ENCODE measurements around the gene TRAF3IP1.

Gene TRAF3IP1

DNA sequence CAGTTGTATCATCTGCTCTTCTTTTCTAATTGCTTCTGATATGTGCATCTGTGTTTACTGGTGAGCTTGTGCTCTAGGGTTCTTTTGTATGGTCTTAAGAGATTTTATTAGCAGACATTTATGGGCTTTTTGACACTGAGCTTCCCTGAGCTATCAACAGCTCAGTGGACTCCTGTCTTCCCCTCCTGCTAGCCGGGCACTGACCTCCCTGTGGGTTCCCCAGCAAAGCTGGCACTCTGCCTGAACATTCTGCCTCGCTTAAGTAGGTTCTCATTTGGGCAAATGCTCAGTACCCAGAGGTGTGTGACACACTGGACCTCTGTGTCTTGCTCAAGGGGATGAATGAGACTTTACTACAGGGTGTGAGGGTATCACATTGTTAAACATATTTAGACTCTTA lies 15.8 kb downstream of the TRAF3IP1 start:
- DNase-seq (ENCODE audit: insufficient read length, low spot score) = no peak
- FAIRE-seq = peak; percentile 28

DNA sequence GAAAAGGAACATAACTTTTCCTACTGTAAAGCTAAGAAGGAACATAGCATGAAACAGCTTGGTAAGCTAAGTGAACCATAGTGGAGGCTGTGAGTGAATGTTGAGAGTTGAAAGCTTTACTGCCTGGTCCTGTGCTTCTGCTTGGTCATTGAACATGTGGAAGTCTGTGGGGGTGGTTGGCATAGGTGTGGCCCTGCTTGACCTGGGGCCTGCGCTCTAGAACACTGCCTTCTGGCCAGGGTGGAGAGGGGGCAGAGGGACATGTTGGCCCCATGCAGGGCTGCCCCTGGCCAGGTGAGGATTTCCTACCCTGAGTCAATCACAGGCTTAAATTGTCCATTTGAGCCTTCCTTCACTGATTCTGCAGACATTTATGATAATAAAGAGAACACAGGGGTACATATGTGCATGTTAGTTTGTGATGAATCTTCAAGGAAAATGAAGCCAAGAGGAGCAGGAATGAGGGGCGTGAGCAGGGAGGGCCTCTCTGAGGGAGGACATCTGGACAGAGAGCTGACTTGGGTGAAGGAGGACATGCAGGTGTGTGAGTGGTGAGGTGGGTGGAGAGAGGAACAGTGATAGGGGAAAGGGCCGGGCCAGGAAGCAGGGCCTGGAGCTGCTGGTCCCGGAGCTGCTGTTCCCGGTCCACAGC lies 16.6 kb downstream of the TRAF3IP1 start:
- FAIRE-seq (no peak), DNase-seq (ENCODE audit: insufficient read length, low spot score) (no peak)
- TF ChIP-seq POLR2AphosphoS5 (IDR thresholded peaks at IDR 0.05; ENCODE audit: low read depth, low read length) (no peak), TAF1 (IDR thresholded peaks at IDR 0.05; ENCODE audit: low read depth, low read length) (no peak), PAX5 (IDR thresholded peaks at IDR 0.05; ENCODE audit: insufficient read depth, low read length, severe bottlenecking) (no peak), POU2F2 (IDR thresholded peaks at IDR 0.05; ENCODE audit: low read depth, low read length) (no peak), SPI1 (IDR thresholded peaks at IDR 0.05; ENCODE audit: low read depth, low read length) (no peak), POLR2A (IDR thresholded peaks at IDR 0.05; ENCODE audit: low read depth, low read length) (no peak)

More for the DNA sequence above, 15.8 kb downstream of the TRAF3IP1 start:
- no peak for TF ChIP-seq POU2F2 (IDR thresholded peaks at IDR 0.05; ENCODE audit: low read depth, low read length)
- TF ChIP-seq POLR2AphosphoS5 (IDR thresholded peaks at IDR 0.05; ENCODE audit: low read depth, low read length) = no peak
- no peak for TF ChIP-seq PAX5 (IDR thresholded peaks at IDR 0.05; ENCODE audit: insufficient read depth, low read length, severe bottlenecking)
- no peak for TF ChIP-seq POLR2A (IDR thresholded peaks at IDR 0.05; ENCODE audit: low read depth, low read length)
- no peak for TF ChIP-seq SPI1 (IDR thresholded peaks at IDR 0.05; ENCODE audit: low read depth, low read length)
- no peak for TF ChIP-seq TAF1 (IDR thresholded peaks at IDR 0.05; ENCODE audit: low read depth, low read length)

DNA sequence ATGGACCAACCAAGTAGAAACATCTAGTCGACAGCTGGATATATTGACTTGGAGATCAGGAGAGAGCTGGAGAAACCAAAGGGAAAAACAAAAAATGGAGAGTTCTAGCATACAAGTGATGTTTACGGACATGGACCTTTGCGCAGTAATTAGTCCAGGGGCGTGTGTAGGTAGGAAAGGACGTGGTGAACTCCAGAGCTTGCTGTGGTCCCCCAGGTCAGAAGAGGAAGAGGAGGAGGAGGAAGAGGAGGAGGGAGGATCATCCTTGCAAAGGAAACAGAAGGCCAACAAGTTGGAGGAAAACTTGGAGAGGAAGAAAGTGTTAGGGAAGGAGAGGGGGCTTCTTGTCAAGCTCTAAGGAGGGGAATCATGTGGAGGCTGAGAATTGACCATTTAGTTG lies 17.5 kb downstream of the TRAF3IP1 start:
- no peak for TF ChIP-seq PAX5 (IDR thresholded peaks at IDR 0.05; ENCODE audit: insufficient read depth, low read length, severe bottlenecking)
- FAIRE-seq = no peak

DNA sequence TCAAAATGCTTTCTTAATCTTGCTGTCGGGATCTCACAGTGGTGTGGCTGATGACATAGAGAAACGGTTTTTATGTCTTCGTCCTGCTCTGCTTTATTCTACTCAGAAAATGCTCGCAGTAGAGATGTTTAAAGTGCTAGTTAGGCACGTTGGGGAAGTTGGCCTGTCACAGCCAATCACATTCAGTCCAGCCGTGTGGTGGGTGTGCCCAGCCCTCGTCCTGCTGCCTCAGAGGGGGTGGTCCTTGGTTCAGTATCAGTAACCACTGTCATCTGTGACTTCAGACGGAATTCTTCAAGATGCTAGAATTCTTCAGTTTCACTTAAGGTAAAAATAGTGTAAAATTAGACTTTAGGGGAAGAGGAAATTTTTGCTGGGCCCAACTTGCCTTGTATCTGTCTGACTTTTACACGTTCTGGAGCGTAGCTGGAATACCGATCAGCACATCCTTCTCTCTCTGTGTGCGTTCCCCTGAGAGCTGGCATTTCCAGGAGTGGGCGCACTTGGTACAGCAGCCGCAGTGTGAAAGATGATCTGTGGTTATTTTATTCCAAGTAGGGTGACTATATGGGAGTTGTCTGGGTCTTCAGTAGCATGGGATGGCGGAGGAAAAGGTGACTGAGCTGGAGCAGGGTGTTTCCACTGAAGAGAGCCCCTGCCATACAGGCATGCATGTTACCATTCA lies 18.5 kb downstream of the TRAF3IP1 start:
- FAIRE-seq (no peak), DNase-seq (ENCODE audit: insufficient read length, low spot score) (no peak)
- TF ChIP-seq SPI1 (IDR thresholded peaks at IDR 0.05; ENCODE audit: low read depth, low read length) (no peak), POU2F2 (IDR thresholded peaks at IDR 0.05; ENCODE audit: low read depth, low read length) (no peak), POLR2A (IDR thresholded peaks at IDR 0.05; ENCODE audit: low read depth, low read length) (no peak), PAX5 (IDR thresholded peaks at IDR 0.05; ENCODE audit: insufficient read depth, low read length, severe bottlenecking) (no peak)

More for the DNA sequence above, 17.5 kb downstream of the TRAF3IP1 start:
- no peak for DNase-seq (ENCODE audit: insufficient read length, low spot score)

DNA sequence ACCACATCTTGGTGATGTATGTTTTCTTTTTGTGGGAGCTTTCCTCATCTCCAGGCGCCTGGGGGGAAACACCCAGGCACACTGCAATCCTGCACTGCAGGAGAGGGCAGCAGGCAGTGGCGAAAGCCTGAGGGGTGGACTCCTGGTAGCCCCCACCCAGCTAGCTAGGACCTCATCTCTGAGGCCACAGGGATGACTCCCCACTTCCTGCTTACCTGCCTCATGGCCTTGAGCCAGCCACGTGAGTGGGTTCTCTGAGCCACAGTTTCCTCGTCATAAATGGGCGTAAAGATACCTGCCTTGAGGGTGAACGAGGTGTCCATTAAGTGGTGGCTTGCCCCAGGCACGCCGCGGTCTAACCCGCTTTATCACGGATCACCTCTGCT lies 19.1 kb downstream of the TRAF3IP1 start:
- DNase-seq (ENCODE audit: insufficient read length, low spot score) (no peak), FAIRE-seq (no peak)
- TF ChIP-seq PAX5 (IDR thresholded peaks at IDR 0.05; ENCODE audit: insufficient read depth, low read length, severe bottlenecking) = no peak
- no peak for TF ChIP-seq POLR2A (IDR thresholded peaks at IDR 0.05; ENCODE audit: low read depth, low read length)
- TF ChIP-seq TAF1 (IDR thresholded peaks at IDR 0.05; ENCODE audit: low read depth, low read length) = no peak
- TF ChIP-seq POLR2AphosphoS5 (IDR thresholded peaks at IDR 0.05; ENCODE audit: low read depth, low read length) = no peak
- TF ChIP-seq POU2F2 (IDR thresholded peaks at IDR 0.05; ENCODE audit: low read depth, low read length) = no peak
- no peak for TF ChIP-seq SPI1 (IDR thresholded peaks at IDR 0.05; ENCODE audit: low read depth, low read length)

DNA sequence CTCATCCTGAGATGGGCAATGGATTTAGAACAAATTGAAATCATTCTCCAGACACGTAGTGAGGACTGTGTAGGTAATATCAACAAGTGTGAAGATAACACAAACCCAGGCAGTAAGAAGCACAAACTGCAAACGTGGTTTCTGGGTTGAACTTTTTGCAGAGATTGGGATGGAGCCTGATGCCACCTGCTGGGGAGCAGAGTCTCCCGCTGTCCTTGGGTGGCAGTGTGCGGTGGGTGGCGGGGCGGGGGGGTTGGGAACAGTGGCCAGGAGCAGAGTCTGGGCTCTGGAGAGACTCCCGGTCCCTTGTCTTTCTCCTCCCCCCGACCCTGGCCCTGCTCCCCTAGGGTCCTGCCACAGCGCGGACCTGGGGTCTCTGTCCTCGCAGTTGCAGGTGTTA lies 19.5 kb downstream of the TRAF3IP1 start:
- DNase-seq (ENCODE audit: insufficient read length, low spot score) (no peak), FAIRE-seq (no peak)
- TF ChIP-seq POU2F2 (IDR thresholded peaks at IDR 0.05; ENCODE audit: low read depth, low read length) = no peak
- TF ChIP-seq TAF1 (IDR thresholded peaks at IDR 0.05; ENCODE audit: low read depth, low read length) = no peak
- no peak for TF ChIP-seq SPI1 (IDR thresholded peaks at IDR 0.05; ENCODE audit: low read depth, low read length)
- no peak for TF ChIP-seq POLR2AphosphoS5 (IDR thresholded peaks at IDR 0.05; ENCODE audit: low read depth, low read length)
- no peak for TF ChIP-seq PAX5 (IDR thresholded peaks at IDR 0.05; ENCODE audit: insufficient read depth, low read length, severe bottlenecking)
- TF ChIP-seq POLR2A (IDR thresholded peaks at IDR 0.05; ENCODE audit: low read depth, low read length) = no peak

DNA sequence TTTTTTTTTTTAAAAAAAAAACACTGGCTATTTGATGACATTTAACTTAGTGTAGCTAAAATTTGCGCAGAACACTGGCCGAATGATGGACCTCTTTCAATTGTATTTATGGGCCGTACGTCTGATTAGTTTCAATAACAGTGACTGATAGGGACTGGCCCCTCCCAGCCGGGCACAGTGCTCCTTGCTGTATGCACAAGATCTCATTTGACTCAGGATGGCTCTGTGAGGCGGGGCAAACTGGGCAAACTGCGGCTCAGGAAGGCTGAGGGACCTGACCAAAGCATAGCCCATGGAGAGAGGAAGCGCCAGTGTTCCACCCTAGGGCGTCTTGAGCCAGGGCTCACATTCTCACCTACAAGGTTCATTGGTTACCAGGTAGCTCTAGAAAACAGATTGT lies 21.2 kb downstream of the TRAF3IP1 start:
- TF ChIP-seq POLR2A (IDR thresholded peaks at IDR 0.05; ENCODE audit: low read depth, low read length) (no peak), POU2F2 (IDR thresholded peaks at IDR 0.05; ENCODE audit: low read depth, low read length) (no peak), SPI1 (IDR thresholded peaks at IDR 0.05; ENCODE audit: low read depth, low read length) (no peak), TAF1 (IDR thresholded peaks at IDR 0.05; ENCODE audit: low read depth, low read length) (no peak), POLR2AphosphoS5 (IDR thresholded peaks at IDR 0.05; ENCODE audit: low read depth, low read length) (no peak), PAX5 (IDR thresholded peaks at IDR 0.05; ENCODE audit: insufficient read depth, low read length, severe bottlenecking) (no peak)
- DNase-seq (ENCODE audit: insufficient read length, low spot score) = no peak

DNA sequence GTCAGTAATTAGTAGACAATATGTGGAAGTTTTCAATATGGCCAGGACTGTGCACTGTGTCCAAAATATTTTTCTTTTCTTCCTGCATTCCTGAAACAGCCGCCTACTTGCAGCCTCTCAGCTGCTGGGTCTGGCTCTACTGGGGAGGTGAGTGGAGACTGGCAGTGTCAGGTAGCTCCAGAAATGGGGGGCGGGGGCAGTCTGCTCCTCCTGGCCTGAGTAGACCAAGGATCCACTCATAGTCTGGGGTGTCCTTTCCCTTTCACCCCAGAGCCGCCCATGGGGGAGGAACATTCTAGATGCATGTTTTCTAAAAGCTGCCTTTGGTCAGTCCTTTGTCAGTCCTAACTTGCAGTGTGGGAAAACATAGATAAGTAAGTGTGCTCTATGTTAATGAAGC lies 23.7 kb downstream of the TRAF3IP1 start:
- FAIRE-seq = no peak
- no peak for TF ChIP-seq SPI1 (IDR thresholded peaks at IDR 0.05; ENCODE audit: low read depth, low read length)
- no peak for TF ChIP-seq PAX5 (IDR thresholded peaks at IDR 0.05; ENCODE audit: insufficient read depth, low read length, severe bottlenecking)
- no peak for TF ChIP-seq POLR2AphosphoS5 (IDR thresholded peaks at IDR 0.05; ENCODE audit: low read depth, low read length)
- TF ChIP-seq POU2F2 (IDR thresholded peaks at IDR 0.05; ENCODE audit: low read depth, low read length) = no peak
- no peak for TF ChIP-seq TAF1 (IDR thresholded peaks at IDR 0.05; ENCODE audit: low read depth, low read length)
- TF ChIP-seq POLR2A (IDR thresholded peaks at IDR 0.05; ENCODE audit: low read depth, low read length) = no peak
- DNase-seq (ENCODE audit: insufficient read length, low spot score) = no peak

More for the DNA sequence above, 21.2 kb downstream of the TRAF3IP1 start:
- no peak for FAIRE-seq

DNA sequence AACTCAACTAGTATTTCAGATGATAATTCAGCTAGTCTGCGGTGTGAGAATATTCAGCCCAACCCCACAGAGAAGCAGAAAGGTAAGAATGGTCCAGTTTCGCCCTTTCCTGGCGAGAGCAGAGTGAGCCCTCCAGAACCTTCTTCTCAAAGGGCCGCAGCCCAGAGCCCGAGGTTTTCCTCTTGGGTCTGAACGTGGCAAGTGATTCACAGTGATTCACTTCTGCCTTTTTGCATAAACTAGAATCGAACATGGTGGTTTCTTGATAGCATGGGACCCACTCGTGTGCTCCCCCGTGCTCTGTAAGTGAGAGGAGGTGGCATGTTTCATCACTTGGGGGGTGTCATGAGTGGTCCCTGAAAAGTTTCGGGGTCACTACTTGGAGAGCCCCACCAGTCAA lies 24.2 kb downstream of the TRAF3IP1 start:
- FAIRE-seq (no peak), DNase-seq (ENCODE audit: insufficient read length, low spot score) (no peak)
- no peak for TF ChIP-seq SPI1 (IDR thresholded peaks at IDR 0.05; ENCODE audit: low read depth, low read length)

DNA sequence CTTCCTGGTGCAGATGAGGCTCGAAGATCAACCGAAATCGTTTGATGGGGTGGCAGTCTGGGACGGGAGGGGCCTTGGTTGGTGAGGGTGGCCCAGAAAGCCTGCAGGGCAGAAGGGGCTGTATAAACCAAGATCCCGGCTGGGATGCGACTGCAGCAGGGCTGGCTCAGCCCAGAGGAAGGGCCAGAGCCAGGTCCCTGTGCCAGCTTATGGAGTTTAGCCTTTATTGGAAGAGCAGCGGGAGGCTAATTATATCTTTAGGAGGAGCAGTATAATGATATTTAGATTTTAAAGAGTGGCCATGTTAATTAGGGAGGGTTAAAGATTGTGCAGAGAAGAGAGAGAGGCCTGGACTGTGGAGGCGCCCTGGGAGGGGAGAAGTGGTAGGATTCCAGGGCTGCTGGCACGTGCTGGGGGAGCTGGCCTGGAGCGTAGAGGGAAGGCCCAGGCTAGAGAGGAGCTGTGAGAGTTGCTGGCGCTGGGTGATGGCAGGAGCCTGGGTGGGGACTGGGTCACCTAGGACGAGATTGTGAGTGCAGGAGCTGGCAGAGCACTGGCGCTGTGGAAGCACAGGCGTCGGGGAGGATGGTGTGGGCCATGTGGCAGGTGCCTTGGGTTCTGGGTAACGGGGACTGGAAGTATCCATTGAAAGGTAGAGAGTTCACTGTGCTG lies 25.1 kb downstream of the TRAF3IP1 start:
- FAIRE-seq (no peak), DNase-seq (ENCODE audit: insufficient read length, low spot score) (no peak)
- TF ChIP-seq TAF1 (IDR thresholded peaks at IDR 0.05; ENCODE audit: low read depth, low read length) (no peak), SPI1 (IDR thresholded peaks at IDR 0.05; ENCODE audit: low read depth, low read length) (no peak), POLR2A (IDR thresholded peaks at IDR 0.05; ENCODE audit: low read depth, low read length) (no peak), PAX5 (IDR thresholded peaks at IDR 0.05; ENCODE audit: insufficient read depth, low read length, severe bottlenecking) (no peak), POU2F2 (IDR thresholded peaks at IDR 0.05; ENCODE audit: low read depth, low read length) (no peak), POLR2AphosphoS5 (IDR thresholded peaks at IDR 0.05; ENCODE audit: low read depth, low read length) (no peak)
